HepG2 (cell line): ENCODE data around the gene BPIFB4. TPM values are rescaled to one million over a fixed set of nuclear protein-coding genes. Genes with fewer than 3 reads are reported as not detected.
A peak's percentile ranks its signal among the peaks of the same experiment; 100 is the strongest.

Source experiments
- AKAP8 ChIP-seq: sonication (generic); formaldehyde crosslinking; IDR thresholded peaks from 2 replicates; pipeline ENCODE4 v1.5.1; 2020; ENCODE audit warnings: mild to moderate bottlenecking, missing genetic modification reagents
- ARID5B ChIP-seq: IDR thresholded peaks from 2 replicates; pipeline ENCODE4 v1.4.0; 2020; ENCODE audit warnings: mild to moderate bottlenecking, missing genetic modification reagents
- FOXC1 ChIP-seq: sonication (generic); formaldehyde crosslinking; IDR thresholded peaks from 2 replicates; pipeline ENCODE4 v1.8.0; 2022; ENCODE audit warnings: mild to moderate bottlenecking, missing genetic modification reagents, borderline replicate concordance
- GATAD2A ChIP-seq: IDR thresholded peaks from 2 replicates; pipeline ENCODE4 v1.6.1; 2016
- MZF1 ChIP-seq: sonication (generic); formaldehyde crosslinking; IDR thresholded peaks from 2 replicates; pipeline ENCODE4 v1.8.1; 2023; ENCODE audit warnings: mild to moderate bottlenecking, missing genetic modification reagents, borderline replicate concordance
- RAD21 ChIP-seq: fragments of 450-650 bp; formaldehyde crosslinking; IDR thresholded peaks from 2 replicates; pipeline ENCODE4 v1.5.0; 2020; ENCODE audit warnings: mild to moderate bottlenecking
- RFXAP ChIP-seq: sonication (generic); formaldehyde crosslinking; IDR thresholded peaks from 2 replicates; pipeline ENCODE4 v1.4.0; 2020; ENCODE audit warnings: missing genetic modification reagents, borderline replicate concordance
- ZBTB20 ChIP-seq: sonication (generic); formaldehyde crosslinking; IDR thresholded peaks from 2 replicates; pipeline ENCODE4 v1.8.1; 2023; ENCODE audit warnings: missing genetic modification reagents, low read depth, mild to moderate bottlenecking, borderline replicate concordance
- ZNF317 ChIP-seq: sonication (generic); formaldehyde crosslinking; IDR thresholded peaks from 2 replicates; pipeline ENCODE4 v1.5.0; 2020; ENCODE audit warnings: mild to moderate bottlenecking, missing genetic modification reagents
- ZNF543 ChIP-seq: sonication (generic); formaldehyde crosslinking; IDR thresholded peaks from 2 replicates; pipeline ENCODE4 v1.4.0; 2020; ENCODE audit warnings: mild to moderate bottlenecking, missing genetic modification reagents
- ZNF619 ChIP-seq: sonication (generic); formaldehyde crosslinking; IDR thresholded peaks from 2 replicates; pipeline ENCODE4 v1.4.0; 2020; ENCODE audit warnings: mild to moderate bottlenecking, missing genetic modification reagents
- ZNF660 ChIP-seq: sonication (generic); formaldehyde crosslinking; IDR thresholded peaks from 2 replicates; pipeline ENCODE4 v1.5.1; 2020; ENCODE audit warnings: mild to moderate bottlenecking, low read depth, missing genetic modification reagents, borderline replicate concordance
- ZNF879 ChIP-seq: sonication (generic); formaldehyde crosslinking; IDR thresholded peaks from 2 replicates; pipeline ENCODE4 v1.8.1; 2023; ENCODE audit warnings: missing genetic modification reagents
- polyA plus RNA-seq, 8 experiments: library from polyadenylated mRNA; depleted of rRNA in 3 of 8; stranded (reverse) in 7 of 8; unstranded in 1 of 8; fragments of >200 nt; fragmentation: Illumina TruSeq in 4 of 8; extraction: Trizol in 4 of 8; gene quantifications; 2 replicates each; pipeline versions ENCODE4 v1.2.1 to v1.2.3, GENCODE V29; 2011 to 2016; ENCODE audit warnings: low read depth in 4 of 8, missing spikeins in 1 of 8, mixed read lengths in 1 of 8; ENCODE audit not compliant: insufficient read depth in 1 of 8
- total RNA-seq, 5 experiments: library from RNA; depleted of rRNA; stranded (reverse); fragments of >200 nt; fragmentation: Illumina TruSeq; extraction: Trizol; gene quantifications; 2 replicates each; pipeline ENCODE4 v1.2.3, GENCODE V29; 2016; ENCODE audit warnings: low read depth in 1 of 5
- TF ChIP-seq, protein P1 (sequence below): sonication (generic); formaldehyde crosslinking; conservative IDR thresholded peaks from 2 replicates; pipeline ENCODE4 v1.5.0; 2020; ENCODE audit warnings: missing genetic modification reagents
- TF ChIP-seq, protein P2 (sequence below): sonication (generic); formaldehyde crosslinking; IDR thresholded peaks from one replicate; pipeline ENCODE4 v1.5.1; 2020; ENCODE audit warnings: mild to moderate bottlenecking, missing genetic modification reagents; ENCODE audit errors: not compliant biosample characterization

BPIFB4 gene
- total and polyA plus RNA-seq, 2 of the 13 experiments (the other 11 are each of a cell fraction or from before 2014, with no cell fraction given): 0.09 TPM; not detected in 1

DNA sequence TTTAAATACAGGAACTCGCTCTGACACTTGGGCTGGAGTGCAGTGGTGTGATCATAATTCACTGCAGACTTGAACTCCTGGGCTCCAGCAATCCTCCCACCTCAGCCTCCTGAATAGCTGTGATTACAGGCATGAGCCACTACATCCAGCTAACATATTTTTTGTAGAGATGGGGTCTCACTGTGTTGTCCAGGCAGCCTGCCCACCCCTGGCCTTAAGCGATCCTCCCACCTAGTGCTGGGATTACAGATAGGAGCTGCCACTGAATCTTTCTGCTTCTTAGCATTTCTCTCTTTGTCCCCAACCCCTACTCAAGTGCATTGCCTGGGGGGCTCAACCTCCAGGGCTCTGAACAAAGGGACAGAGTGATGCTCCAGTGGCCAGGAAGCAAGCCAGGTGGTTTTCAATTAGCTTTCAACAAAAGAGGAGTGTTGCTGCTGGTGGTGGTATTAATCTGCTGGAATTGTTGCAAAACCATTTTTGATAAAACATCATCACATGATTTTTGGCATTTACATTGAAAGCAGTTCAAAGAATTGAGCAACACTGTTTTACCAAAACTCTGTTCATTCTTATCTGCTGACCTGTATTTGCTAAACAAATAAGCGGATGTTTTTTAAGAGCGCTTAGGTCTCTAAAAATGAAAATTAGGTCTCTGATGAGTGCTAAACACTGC lies 48.1 kb downstream of the BPIFB4 start (continued):
- TF ChIP-seq, protein P1, sequence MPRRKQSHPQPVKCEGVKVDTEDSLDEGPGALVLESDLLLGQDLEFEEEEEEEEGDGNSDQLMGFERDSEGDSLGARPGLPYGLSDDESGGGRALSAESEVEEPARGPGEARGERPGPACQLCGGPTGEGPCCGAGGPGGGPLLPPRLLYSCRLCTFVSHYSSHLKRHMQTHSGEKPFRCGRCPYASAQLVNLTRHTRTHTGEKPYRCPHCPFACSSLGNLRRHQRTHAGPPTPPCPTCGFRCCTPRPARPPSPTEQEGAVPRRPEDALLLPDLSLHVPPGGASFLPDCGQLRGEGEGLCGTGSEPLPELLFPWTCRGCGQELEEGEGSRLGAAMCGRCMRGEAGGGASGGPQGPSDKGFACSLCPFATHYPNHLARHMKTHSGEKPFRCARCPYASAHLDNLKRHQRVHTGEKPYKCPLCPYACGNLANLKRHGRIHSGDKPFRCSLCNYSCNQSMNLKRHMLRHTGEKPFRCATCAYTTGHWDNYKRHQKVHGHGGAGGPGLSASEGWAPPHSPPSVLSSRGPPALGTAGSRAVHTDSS (CRISPR knock-in tag): no peak
- TF ChIP-seq ZNF543 (CRISPR knock-in tag) (no peak), ARID5B (CRISPR knock-in tag) (peak; percentile 93), AKAP8 (CRISPR knock-in tag) (no peak), RAD21 (CRISPR knock-in tag) (no peak), GATAD2A (CRISPR knock-in tag) (peak; percentile 81), ZBTB20 (CRISPR knock-in tag) (no peak), FOXC1 (CRISPR knock-in tag) (no peak), MZF1 (CRISPR knock-in tag) (no peak), ZNF879 (CRISPR knock-in tag) (no peak), RFXAP (no peak), ZNF619 (no peak), ZNF660 (CRISPR knock-in tag) (no peak), ZNF317 (no peak)
- TF ChIP-seq, protein P2, sequence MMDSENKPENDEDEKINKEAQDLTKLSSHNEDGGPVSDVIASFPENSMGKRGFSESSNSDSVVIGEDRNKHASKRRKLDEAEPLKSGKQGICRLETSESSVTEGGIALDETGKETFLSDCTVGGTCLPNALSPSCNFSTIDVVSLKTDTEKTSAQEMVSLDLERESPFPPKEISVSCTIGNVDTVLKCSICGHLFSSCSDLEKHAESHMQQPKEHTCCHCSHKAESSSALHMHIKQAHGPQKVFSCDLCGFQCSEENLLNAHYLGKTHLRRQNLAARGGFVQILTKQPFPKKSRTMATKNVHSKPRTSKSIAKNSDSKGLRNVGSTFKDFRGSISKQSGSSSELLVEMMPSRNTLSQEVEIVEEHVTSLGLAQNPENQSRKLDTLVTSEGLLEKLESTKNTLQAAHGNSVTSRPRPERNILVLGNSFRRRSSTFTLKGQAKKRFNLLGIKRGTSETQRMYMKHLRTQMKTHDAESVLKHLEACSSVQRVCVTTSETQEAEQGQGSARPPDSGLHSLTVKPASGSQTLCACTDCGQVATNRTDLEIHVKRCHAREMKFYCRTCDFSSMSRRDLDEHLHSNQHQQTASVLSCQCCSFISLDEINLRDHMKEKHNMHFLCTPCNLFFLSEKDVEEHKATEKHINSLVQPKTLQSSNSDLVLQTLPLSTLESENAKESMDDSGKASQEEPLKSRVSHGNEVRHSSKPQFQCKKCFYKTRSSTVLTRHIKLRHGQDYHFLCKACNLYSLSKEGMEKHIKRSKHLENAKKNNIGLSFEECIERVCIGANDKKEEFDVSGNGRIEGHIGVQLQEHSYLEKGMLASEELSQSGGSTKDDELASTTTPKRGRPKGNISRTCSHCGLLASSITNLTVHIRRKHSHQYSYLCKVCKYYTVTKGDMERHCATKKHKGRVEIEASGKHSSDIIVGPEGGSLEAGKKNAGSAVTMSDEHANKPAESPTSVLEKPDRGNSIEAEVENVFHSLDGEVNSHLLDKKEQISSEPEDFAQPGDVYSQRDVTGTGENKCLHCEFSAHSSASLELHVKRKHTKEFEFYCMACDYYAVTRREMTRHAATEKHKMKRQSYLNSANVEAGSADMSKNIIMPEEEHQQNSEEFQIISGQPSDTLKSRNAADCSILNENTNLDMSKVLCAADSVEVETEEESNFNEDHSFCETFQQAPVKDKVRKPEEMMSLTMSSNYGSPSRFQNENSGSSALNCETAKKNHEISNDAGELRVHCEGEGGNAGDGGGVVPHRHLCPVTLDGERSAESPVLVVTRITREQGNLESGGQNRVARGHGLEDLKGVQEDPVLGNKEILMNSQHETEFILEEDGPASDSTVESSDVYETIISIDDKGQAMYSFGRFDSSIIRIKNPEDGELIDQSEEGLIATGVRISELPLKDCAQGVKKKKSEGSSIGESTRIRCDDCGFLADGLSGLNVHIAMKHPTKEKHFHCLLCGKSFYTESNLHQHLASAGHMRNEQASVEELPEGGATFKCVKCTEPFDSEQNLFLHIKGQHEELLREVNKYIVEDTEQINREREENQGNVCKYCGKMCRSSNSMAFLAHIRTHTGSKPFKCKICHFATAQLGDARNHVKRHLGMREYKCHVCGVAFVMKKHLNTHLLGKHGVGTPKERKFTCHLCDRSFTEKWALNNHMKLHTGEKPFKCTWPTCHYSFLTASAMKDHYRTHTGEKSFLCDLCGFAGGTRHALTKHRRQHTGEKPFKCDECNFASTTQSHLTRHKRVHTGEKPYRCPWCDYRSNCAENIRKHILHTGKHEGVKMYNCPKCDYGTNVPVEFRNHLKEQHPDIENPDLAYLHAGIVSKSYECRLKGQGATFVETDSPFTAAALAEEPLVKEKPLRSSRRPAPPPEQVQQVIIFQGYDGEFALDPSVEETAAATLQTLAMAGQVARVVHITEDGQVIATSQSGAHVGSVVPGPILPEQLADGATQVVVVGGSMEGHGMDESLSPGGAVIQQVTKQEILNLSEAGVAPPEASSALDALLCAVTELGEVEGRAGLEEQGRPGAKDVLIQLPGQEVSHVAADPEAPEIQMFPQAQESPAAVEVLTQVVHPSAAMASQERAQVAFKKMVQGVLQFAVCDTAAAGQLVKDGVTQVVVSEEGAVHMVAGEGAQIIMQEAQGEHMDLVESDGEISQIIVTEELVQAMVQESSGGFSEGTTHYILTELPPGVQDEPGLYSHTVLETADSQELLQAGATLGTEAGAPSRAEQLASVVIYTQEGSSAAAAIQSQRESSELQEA (CRISPR knock-in tag): no peak
